Measurements from ENCODE around the gene TSKU.

TSKU gene

DNA sequence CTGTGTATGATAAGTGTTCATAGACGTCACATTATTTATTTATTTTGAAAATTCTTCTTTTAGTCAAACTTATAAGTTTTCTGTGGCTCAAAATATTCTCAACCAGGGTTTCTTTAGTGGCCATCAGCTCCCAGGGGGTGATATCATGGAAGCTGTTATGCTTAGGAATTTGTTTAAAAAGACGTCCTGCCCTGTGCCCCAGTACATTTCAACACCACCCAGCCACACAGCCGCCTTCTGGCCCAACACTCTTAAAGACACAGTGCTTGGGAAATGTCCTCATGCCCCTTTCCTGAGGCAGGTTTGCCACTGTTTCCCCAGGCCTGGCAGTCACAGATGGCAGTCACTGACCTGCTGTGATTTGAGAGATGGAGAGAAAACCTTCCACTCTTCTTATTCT lies 19.9 kb downstream of the TSKU start:
- ChIA-PET CTCF (interaction anchor here (1.1 to 7.6 kb wide), 6 partner anchors 8 to 289 kb away, joined by 3 to 75 read pairs (median 4); no protein-coding TSS in a partner anchor), POLR2A (no interaction called here)
- no peak for DNase-seq (ENCODE audit: extremely low spot score)
- TF ChIP-seq, protein P1, sequence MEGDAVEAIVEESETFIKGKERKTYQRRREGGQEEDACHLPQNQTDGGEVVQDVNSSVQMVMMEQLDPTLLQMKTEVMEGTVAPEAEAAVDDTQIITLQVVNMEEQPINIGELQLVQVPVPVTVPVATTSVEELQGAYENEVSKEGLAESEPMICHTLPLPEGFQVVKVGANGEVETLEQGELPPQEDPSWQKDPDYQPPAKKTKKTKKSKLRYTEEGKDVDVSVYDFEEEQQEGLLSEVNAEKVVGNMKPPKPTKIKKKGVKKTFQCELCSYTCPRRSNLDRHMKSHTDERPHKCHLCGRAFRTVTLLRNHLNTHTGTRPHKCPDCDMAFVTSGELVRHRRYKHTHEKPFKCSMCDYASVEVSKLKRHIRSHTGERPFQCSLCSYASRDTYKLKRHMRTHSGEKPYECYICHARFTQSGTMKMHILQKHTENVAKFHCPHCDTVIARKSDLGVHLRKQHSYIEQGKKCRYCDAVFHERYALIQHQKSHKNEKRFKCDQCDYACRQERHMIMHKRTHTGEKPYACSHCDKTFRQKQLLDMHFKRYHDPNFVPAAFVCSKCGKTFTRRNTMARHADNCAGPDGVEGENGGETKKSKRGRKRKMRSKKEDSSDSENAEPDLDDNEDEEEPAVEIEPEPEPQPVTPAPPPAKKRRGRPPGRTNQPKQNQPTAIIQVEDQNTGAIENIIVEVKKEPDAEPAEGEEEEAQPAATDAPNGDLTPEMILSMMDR (IDR thresholded peaks at IDR 0.05; ENCODE audit: control extremely low read depth, extremely low read depth, low read depth, missing control alignments), result no peak

DNA sequence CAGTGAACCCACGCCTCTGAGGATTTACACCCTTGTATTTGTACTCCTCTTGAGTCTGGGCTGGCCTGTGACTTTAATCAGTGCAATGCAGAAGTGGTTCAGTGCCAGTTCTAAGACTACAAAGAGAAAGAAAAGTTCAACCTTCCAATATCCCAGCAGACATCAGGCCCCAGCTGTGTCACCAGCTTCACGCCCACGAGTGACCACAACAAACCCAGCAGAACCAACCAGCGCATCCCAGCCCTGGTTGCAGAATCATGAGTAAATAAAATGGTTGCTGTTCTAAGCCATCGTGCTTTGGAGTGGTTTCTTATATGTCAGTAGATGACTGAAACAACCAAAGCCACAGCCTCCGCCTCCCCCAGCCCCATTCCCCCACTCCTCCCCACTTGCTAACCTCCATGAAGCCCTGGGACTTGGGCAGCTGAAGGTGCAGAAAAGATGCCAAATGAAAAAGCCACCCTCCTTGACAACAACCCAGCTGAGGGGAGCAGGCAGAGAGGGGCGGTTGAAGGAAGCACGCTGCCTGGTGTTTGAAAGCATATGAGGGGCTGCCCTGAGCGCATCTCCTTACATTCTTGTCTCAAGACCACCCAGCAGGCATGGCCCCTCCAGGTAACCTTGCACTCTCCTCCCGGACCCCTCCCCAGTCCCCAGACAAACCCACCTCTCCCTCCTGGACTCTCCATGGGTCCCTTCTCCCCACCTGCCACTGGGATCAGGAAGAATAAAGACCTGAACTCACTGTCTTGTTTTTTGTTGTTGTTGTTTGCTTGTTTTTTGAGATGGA lies 20.9 kb downstream of the TSKU start:
- DNase-seq (ENCODE audit: extremely low spot score), result peak; percentile 12
- TF ChIP-seq, protein P1 (IDR thresholded peaks at IDR 0.05; ENCODE audit: control extremely low read depth, extremely low read depth, low read depth, missing control alignments), result no peak
- ChIA-PET POLR2A (interaction anchor here (0.7 kb wide), 1 partner anchor 82 kb away, joined by 11 read pairs; no protein-coding TSS in a partner anchor), CTCF (interaction anchor here (5.7 to 7.6 kb wide), 2 partner anchors 70 to 115 kb away, joined by 46 to 75 read pairs; no protein-coding TSS in a partner anchor)

DNA sequence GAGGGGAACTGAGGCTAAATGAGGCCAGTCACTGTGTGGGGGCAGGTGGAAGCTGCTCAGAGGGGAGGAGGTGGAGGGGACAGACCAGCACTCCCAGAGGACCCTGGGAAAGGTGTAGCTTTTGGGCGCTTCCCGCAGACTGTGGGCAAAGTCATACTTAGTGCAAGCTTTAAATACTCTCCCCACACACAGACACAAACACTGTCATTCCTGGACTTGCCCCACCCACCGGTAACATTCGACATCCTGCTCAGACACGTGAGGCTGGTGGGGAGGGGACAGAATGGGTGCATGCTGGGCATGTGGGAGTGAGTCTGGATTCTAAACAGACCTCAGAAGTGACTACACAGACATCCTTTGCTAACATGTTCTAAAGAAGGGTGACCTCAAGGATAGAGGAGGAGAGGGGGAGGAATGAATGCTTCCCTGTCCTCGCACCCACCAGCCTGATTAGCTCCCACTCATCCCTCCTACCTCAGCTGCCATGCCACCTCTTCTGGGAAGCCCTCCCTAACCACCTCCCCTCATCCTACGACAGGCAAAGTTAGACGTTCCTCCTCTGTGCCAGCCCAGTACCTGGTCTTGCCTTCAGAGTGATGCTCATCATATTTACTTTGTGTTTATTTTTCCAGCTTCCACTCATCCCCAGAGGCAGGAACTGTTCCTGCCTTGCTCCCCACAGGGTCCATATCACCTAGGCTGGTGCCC lies 22.2 kb downstream of the TSKU start:
- peak; percentile 21 for DNase-seq (ENCODE audit: extremely low spot score)
- CTCF ChIA-PET, result interaction anchor here (0.9 to 7.6 kb wide), 7 partner anchors 13 to 286 kb away, joined by 3 to 75 read pairs (median 3); no protein-coding TSS in a partner anchor
- TF ChIP-seq, protein P1 (IDR thresholded peaks at IDR 0.05; ENCODE audit: control extremely low read depth, extremely low read depth, low read depth, missing control alignments), result no peak
- POLR2A ChIA-PET, result no interaction called here

DNA sequence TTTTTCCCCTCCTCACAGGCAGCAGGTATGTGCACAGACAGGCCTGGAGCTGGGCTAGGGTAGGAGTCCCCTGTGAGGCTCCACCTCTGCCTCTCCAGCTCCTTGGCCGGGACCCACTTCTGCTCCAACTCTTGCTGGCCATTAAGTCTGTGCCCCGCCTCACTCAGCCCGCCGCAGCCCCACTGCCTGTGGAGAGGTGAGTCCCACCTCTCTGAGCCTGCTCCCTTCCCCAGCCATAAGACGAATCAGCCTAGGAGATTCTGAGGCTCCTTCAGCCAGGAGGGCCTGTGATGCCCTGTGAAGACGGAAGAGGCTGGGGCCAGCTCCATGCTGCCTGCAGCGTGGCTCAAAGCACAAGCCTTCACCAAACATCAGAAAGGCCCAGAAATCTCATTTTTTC lies 23.0 kb downstream of the TSKU start:
- TF ChIP-seq, protein P1 (IDR thresholded peaks at IDR 0.05; ENCODE audit: control extremely low read depth, extremely low read depth, low read depth, missing control alignments), result no peak
- no peak for DNase-seq (ENCODE audit: extremely low spot score)
- ChIA-PET POLR2A (no interaction called here), CTCF (interaction anchor here (1.0 to 7.6 kb wide), 5 partner anchors 12 to 285 kb away, joined by 3 to 75 read pairs (median 4); no protein-coding TSS in a partner anchor)

DNA sequence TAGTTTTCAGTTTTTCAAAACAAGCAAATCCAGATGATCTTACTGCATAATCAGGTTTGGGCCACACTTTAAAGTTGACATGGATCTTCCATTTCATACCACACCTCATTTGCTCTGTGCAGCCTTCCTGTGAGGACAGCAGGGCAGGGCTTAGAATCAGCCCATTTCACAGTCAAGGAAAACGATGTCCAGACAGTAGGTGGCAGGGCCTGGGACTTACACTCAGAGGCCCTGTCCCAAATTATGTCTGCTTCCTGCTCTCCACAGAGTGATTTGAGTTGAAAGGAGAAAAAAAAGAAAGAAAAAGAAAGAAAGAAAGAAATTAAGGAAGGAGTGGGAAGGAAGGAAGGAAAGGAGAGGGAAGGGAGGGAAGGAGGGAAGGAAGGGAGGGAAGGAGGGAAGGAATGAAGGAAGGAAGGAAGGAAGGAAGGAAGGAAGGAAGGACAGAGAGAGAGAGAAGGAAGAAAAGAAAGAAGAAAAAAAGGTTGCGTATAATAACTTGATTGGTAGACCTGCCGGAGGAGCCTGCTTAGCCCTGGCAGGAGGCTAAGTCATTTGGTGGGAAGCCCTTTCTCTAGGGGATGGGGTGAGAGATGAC lies 23.6 kb downstream of the TSKU start:
- no peak for DNase-seq (ENCODE audit: extremely low spot score)
- TF ChIP-seq, protein P1 (IDR thresholded peaks at IDR 0.05; ENCODE audit: control extremely low read depth, extremely low read depth, low read depth, missing control alignments), result no peak
- POLR2A ChIA-PET, result no interaction called here
- CTCF ChIA-PET, result interaction anchor here (1.0 to 7.6 kb wide), 8 partner anchors 8 to 113 kb away, joined by 3 to 86 read pairs (median 6); no protein-coding TSS in a partner anchor

All from GM10248 (cell line).